ENCODE data around the gene DIP2A.

Gene DIP2A, protein sequence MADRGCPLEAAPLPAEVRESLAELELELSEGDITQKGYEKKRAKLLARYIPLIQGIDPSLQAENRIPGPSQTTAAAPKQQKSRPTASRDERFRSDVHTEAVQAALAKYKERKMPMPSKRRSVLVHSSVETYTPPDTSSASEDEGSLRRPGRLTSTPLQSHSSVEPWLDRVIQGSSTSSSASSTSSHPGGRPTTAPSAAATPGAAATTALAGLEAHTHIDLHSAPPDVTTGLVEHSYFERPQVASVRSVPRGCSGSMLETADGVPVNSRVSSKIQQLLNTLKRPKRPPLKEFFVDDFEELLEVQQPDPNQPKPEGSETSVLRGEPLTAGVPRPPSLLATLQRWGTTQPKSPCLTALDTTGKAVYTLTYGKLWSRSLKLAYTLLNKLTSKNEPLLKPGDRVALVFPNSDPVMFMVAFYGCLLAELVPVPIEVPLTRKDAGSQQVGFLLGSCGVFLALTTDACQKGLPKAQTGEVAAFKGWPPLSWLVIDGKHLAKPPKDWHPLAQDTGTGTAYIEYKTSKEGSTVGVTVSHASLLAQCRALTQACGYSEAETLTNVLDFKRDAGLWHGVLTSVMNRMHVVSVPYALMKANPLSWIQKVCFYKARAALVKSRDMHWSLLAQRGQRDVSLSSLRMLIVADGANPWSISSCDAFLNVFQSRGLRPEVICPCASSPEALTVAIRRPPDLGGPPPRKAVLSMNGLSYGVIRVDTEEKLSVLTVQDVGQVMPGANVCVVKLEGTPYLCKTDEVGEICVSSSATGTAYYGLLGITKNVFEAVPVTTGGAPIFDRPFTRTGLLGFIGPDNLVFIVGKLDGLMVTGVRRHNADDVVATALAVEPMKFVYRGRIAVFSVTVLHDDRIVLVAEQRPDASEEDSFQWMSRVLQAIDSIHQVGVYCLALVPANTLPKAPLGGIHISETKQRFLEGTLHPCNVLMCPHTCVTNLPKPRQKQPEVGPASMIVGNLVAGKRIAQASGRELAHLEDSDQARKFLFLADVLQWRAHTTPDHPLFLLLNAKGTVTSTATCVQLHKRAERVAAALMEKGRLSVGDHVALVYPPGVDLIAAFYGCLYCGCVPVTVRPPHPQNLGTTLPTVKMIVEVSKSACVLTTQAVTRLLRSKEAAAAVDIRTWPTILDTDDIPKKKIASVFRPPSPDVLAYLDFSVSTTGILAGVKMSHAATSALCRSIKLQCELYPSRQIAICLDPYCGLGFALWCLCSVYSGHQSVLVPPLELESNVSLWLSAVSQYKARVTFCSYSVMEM (N-terminal part only)
- long read RNA-seq, donor 1, partial matches to known transcripts, result 0 of 2 reads
- long read RNA-seq, donor 1, other reads (novel, unspliced or antisense), result 0 of 2 reads
- long read RNA-seq, donor 2, result 0 reads
- long read RNA-seq, donor 3, full-length matches to known transcripts, result 1 of 1 reads
- long read RNA-seq, donor 3, partial matches to known transcripts, result 0 of 1 reads
- long read RNA-seq, donor 3, other reads (novel, unspliced or antisense), result 0 of 1 reads
- long read RNA-seq, donor 4, partial matches to known transcripts, result 0 of 3 reads
- long read RNA-seq, donor 4, other reads (novel, unspliced or antisense), result 0 of 3 reads
- long read RNA-seq, donor 5, full-length matches to known transcripts, result 1 of 1 reads
- long read RNA-seq, donor 5, partial matches to known transcripts, result 0 of 1 reads
- long read RNA-seq, donor 5, other reads (novel, unspliced or antisense), result 0 of 1 reads
- long read RNA-seq, donor 6, full-length matches to known transcripts, result 2 of 2 reads
- long read RNA-seq, donor 6, partial matches to known transcripts, result 0 of 2 reads
- long read RNA-seq, donor 6, other reads (novel, unspliced or antisense), result 0 of 2 reads
- long read RNA-seq, donor 7, partial matches to known transcripts, result 6 of 7 reads
- long read RNA-seq, donor 7, other reads (novel, unspliced or antisense), result 0 of 7 reads
- long read RNA-seq, donor 8, full-length matches to known transcripts, result 2 of 19 reads
- long read RNA-seq, donor 8, partial matches to known transcripts, result 17 of 19 reads
- long read RNA-seq, donor 8, other reads (novel, unspliced or antisense), result 0 of 19 reads

DNA sequence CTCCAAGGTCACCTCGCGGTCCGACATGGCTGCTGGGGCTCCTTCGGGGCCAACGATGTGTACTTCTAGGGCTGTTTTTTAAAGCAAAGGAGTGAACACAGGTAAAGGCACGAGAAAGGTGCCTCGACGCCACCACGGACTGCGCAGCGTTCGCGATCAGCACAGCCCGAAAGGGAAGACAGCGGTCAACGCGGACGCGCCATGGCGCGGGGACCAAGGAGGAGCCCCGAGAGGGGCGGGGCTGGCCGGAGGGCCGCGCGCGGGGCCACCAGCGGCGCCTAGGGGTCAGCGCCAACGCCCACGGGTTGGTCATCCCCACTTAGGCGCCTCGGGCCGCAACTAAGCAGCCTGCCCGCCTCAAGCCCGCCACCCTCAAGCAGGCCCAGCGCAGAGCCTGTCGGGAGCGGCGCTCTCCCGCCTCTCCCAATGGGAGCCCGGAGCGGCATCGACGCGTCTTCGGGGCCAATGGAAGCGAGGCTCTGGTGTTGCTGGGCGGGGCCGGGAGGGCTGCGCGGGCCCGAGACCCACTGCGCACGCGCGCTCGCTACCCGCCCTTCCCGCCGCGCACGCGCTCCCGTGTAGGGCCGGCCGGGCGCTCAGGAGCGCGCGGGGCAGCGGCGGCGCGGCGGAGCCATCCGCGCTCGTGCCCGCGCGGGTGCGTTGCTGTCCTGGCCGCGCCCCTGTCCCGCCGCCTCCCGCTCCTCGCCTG, at the start of gene DIP2A:
TSS of gene DIP2A (plus strand) at position 577 of the 709 bp plus-strand sequence. CDS start 241 bp downstream, outside the sequence.
- peak; percentile 95 for DNase-seq

DNA sequence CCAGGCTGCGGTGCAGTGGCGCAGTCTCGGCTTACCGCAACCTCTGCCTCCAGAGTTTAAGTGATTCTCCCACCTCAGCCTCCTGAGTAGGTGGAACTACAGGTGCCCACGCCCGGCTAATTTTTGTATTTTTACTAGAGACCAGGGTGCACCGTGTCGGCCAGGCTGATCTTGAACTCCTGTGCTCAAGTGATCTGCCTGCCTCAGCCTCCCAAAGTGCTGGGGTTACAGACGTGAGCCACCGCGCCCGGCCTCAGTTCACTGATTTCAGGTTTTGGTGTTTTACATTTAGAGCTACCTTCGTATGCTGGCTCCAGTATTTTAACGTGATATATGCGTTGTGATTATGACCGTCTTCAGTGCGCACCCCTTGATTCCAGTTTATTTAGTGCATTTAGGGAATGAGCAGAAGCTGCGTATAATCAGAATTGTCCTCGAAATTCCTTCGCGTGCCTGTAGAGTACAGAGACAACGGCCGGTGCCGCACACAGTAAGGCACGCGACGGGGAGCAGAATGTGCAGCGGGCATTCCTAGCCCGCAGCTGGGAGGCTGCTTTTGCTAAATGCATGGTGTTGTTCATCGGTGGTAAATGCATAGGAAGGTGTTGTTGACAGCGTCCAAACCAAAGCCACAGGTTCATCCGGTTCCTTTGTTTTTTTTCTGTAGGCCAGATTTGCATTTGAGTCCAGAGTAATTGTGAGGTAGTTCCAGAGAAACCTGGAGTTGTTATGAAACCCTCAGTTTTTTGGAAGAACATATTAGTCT, 48.9 kb upstream of the DIP2A start:
- DNase-seq, result no peak

GRCh38 chr21:46410516-46410915, 48.2 kb upstream of the DIP2A start:
- DNase-seq, result no peak

DNA sequence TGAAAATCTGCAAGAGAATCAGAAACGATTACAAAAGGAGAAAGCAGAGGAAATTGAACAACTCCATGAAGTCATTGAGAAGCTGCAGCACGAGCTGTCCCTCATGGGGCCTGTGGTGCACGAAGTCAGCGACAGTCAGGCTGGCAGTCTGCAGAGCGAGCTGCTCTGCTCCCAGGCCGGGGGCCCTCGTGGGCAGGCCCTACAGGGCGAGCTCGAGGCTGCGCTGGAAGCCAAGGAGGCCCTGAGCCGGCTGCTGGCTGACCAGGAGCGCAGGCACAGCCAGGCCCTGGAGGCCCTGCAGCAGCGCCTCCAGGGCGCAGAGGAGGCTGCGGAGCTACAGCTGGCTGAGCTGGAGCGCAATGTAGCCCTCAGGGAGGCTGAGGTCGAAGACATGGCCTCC, 47.5 kb upstream of the DIP2A start:
- no peak for DNase-seq

- no peak for DNase-seq
Measured at GRCh38 chr21:46411691-46412090, 47.0 kb upstream of the DIP2A start.

- DNase-seq, result no peak
Measured at GRCh38 chr21:46412521-46413364, 45.9 kb upstream of the DIP2A start.

GRCh38 chr21:46413365-46413696, 45.4 kb upstream of the DIP2A start:
- DNase-seq, result no peak

DNA sequence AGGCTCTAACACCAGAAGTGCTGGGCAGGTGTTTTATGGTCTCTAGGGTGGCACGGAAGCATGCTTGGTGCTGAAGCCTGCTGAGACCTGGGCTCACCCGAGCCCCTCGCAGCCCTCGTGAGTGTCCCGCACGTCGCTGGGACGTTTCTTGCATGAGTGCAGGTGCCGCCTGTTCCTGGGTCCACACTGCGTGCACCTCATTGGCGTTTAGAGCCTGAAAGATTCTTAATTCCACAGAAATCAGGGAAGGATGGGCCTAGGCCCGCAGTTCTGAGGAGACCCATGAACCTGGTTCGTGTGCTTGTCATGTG, 43.8 kb upstream of the DIP2A start:
- DNase-seq, result no peak

DNA sequence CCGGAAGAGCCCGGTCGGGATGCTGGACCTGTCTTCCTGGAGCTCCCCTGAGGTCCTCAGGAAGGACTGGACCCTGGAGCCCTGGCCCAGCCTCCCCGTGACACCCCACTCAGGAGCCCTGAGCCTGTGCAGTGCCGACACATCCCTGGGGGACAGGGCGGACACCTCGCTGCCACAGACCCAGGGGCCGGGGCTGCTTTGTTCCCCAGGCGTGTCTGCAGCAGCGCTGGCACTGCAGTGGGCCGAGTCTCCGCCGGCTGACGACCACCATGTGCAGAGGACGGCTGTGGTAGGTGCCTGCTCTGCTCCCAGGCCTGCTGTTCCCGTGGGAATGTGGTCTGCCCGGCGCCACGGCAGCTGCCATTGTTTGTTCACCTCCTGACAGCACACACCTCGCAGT, 42.1 kb upstream of the DIP2A start:
- DNase-seq, result no peak

DNA sequence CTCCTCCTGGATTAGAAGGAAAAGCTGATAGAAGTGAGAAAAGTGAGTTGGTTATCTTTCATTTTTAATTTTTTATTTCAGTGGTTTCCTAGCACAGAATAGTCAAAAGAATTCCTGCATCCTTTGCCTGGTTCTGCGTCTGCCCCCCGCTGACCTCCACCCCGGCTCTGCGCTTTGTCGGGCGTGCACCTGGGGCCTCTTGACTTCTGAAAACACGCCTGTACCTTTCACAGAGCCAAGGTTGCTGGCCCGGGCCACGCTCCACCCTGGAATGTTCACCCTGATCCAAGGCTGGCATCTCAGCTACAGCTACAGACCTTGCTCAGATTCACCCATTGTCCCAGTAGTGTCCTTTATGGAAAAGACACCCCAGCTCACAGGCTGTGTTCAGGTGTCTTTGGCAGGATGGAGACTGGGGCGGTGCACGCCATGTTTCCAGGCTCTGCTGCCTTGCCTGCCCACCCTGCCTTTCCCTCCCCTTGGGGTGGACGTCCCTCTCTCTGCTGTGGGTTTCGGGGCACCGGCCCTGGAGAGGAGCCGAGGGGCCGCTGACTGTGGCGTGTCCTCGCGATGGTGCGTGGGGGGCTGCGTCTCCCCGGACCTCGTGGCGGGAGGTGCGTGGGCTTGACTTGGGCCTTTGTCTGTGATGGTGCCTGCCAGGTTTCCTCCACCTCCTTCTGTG, 40.3 kb upstream of the DIP2A start:
- DNase-seq, result no peak

DNA sequence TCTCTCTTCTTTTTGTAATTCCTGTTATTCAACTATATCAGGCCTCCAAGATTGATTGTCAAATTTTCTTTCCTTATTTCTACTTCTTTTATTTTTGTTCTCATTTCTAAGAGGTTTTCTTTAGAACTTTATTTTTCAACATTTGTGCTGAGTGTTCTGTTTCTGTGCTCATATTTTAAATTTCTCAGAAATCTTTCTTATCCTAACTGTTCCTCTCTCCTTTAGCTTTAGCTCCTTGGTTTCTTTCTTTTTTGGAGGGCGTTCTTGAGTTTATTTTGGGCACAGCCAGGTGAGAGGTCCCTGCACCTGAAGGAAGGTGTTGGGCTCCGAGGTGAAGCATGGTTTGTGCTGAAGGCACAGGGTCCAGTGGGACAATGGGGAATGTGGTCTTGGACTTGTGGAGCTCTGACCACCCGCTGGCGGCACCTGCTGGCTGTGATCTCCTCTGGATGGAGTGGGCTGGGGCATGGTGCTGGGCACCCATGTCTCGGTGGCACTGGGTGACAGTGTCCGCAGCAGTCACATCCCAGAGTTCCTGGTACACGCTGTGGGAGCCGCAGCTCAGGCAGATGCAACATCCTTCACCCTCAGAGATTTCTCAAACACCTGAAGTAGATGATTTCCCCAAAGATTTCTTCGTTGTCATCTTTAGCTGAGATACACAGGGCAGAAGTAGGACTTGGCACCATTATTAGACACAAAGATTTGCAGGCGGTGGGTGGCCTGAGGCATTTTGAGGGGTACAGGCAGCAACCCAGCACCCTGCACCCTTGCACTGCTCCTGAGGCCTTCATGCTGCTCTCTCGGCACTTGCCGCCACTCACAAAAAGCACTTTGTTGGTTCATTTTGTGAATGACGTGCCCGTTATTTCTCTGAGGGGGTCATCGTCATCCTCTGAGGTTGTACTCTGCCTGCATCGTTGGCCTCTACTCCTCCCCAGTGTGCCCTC, 38.2 kb upstream of the DIP2A start:
- no peak for DNase-seq

DNA sequence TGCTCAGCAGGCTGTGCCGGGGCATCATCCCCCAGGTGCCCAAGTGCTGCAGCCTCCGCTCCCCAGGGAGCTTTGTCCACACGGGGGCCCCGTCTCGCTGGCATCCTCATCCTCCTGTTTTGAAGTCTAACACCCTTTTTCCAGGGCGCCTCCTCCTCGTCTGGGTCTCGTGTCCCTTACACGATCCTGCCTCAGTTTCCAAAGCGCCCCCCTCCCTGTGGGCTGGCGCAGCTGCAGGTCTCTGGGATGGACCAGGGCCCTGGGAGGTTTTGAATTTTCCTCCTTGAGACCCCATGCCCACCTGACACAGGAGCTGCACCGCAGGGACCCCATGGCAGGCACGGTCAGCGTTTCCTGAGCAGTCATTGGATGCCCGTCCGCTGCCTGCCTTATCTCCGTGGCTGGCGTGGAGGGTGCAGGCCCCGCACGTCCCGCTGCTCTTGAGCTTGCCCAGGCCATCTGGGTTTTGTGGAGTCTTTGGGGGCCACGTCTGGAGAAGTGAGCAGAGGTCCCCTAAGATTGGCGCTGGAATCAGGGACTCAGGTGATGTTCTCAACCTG, 37.4 kb upstream of the DIP2A start:
- no peak for DNase-seq

DNA sequence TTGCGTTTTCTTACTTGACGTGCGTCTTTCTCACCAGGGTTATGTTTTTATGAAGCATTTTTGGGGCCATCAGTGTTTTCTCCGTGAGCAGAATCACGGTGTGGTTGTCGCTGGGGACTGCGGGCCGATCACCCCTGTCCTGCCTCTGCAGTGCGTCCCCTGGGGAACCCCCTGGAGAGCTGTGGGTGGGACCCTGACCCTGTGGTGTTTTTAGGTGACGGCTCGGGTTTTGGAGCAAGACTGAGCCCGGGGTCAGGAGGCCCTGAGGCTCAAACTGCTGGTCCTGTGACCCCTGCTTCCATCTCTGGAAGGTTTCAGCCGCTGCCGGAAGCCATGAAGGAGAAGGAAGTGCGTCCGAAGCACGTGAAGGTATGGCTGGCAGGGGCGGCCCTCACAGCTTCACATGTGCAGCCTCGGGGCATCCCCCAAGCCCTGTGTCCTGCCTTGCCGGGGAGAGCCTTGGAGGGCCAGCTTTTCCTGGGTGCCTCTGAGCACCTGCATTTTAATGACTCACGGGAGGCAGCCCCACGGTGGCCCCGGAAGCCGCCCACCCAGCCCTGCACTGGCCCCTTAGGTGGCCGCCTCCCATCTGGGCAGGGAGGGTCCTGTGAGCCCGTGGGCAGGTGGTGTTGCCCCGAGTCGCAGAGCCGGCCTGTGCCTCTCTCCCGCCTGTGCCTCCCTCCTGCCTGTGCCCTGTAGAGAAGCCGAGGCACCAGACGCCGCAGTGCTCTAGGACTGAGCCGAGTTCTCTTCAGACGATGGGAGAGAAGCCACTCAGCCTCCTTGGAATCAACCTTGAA, 36.7 kb upstream of the DIP2A start:
- no peak for DNase-seq

DNA sequence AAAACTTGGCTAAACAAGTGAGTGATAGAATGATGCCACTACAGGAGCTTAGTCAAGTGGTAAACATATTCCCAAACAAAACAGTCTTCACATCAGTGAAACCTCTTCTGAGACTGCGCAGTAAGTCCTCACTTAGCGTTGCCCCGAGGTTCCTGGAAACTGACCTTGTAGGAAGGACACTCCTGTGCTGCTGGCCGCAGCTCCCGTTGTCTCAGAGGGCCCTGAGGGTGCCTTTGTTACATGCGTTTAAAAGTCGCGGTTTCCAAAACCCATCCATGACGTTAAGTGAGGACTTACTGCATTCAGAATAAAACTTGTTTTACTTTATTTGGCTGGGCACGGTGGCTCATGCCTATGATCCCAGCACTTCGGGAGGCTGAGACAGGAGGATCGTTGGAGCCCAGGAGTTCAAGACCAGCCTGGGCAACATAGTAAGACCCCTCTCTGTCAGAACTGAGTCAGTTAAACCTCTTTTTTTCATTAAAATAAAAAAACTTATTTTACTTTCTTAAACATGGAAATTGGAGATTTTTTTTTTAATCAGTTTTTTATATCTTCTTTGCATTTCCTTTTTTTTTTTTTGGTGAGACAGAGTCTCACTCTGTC, 36.0 kb upstream of the DIP2A start:
- DNase-seq, result no peak

GRCh38 chr21:46423546-46424038, 35.1 kb upstream of the DIP2A start:
- no peak for DNase-seq

Data from right kidney (tissue), 9 donors.